Activated CD4-positive, CD25-positive, alpha-beta regulatory T cell treated with anti-CD3 and anti-CD28 coated beads, Interleukin-2, amount 50 U/mL, for 72 hours (primary cell): ENCODE measurements around the gene PANX3.
"Not testable (repeated sequence)": the region's sequence is repeated elsewhere in the genome, so short reads cannot be mapped to it uniquely, and the experiment has no call there.

ENCODE experiments used
- DNase-seq: peaks from one replicate; pipeline ENCODE4 v3.0.0; 2021

PANX3 gene

GRCh38 chr11:124611064-124611463 lies at the start of gene PANX3:
Gene PANX3, plus strand, starts transcription at chr11:124611428. Its CDS starts 129 bp downstream, at chr11:124611557.
- no peak for DNase-seq

- no peak for DNase-seq
Observed at GRCh38 chr11:124569697-124570096, 41.5 kb upstream of the PANX3 start, which contains the start of gene OR8A1. Gene OR8A1, plus strand, starts transcription at chr11:124569997. Its CDS starts 123 bp downstream, at chr11:124570120.

GRCh38 chr11:124570160-124570559 lies 41.1 kb upstream of the PANX3 start:
- DNase-seq: no peak

- DNase-seq: no peak
Observed at GRCh38 chr11:124577716-124578427, 33.4 kb upstream of the PANX3 start.

GRCh38 chr11:124578761-124579160 lies 32.5 kb upstream of the PANX3 start:
- no peak for DNase-seq

- DNase-seq: no peak
Observed at GRCh38 chr11:124581817-124582216, 29.4 kb upstream of the PANX3 start.

DNA sequence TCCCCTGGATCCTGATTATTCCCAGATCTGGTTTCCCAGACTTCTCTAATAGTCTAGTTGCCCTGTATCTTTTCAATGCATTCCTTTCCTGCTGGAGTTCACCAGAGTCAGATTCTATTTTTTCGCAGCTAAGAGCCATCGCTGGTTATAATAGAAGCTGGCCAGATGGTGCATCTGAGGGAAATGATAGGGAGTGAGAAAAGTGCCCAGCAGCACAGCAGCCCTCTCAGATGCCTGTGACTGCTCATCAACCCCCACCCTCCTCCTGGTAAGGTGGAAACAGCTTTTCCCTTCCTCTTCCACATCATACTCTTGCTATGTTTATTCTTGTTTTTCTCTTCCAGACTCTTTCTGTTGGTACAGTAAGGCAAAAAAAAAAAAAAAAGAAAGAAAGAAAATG lies 28.7 kb upstream of the PANX3 start:
- DNase-seq: no peak

GRCh38 chr11:124583781-124584180 lies 27.4 kb upstream of the PANX3 start:
- DNase-seq: no peak

DNA sequence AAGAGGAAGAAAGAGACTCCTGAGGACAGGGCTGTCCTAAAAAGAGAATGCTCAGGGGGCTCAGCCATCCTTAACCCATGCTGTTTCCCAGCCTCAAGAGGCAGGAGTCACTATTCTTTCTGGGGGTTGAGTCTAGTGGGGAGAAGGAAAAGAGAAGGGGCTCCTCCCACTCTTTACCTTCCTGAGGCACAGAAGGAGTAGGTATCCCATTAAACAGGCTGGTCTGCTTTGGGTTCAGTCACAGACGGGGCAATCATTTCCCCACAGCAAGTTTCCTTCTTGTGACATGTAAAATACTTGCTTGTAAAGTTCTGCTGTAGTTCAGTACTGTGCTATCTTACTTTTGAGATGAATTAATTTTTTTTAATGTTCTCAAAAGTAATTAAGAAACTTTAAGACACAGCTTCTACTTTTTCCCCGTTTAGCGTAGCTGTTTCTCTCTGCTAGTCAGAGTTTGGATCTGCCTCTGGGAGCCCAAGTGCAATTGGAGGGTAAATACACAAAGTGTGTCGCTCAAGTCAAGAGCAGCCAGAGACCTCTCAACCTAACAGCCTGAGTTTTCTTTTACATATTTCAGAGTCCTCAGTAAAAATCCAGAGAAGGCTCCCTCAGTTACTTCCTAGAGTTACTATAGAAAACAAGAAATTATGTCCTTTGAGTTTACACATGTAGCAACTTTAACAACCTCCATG lies 26.4 kb upstream of the PANX3 start:
- no peak for DNase-seq

DNA sequence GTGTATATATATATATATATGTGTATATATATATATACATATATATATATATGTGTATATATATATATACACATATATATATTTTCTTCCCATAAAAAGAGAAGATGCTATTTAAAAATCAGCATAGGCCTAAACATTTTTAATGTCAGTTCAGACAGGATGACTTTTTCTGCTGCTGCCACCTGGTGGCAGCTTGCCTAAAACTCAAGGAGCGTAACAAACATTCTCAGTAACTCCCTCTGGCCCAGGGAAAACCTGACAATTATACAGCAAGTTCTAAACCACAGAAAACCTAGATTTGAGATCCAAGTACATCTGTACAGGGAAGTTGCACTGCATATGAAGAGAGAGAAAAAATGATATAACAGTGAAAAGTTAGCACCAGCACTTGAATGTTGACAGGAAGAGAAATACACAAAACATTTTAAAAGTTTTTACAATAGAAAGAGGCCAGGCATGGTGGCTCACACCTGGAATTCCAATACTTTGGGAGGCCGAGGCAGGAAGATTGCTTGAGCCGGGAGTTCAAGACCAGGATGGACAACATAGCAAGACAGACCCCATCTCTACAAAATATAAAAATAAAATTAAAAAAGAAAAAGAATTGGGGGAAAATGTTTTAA lies 24.9 kb upstream of the PANX3 start:
- DNase-seq: peak; percentile 47

DNA sequence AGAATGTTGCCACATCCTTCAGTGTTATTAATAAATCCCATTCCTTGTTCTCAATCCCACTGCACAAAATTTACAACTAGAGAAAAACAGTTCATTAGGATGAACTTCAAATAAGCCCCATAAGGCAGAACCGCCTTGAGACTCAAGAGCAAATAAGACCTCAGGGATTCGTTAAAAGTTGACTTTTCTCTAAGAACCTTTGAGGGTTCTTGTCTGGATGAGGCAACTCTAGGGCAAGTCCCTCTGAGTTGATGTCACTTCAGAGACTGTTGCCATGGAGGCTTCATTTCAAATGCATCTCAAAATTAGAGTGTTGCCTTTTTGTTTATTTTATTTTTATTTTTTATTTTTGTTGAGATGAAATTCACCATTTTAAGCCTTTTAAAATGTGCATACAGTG lies 19.8 kb upstream of the PANX3 start:
- no peak for DNase-seq

DNA sequence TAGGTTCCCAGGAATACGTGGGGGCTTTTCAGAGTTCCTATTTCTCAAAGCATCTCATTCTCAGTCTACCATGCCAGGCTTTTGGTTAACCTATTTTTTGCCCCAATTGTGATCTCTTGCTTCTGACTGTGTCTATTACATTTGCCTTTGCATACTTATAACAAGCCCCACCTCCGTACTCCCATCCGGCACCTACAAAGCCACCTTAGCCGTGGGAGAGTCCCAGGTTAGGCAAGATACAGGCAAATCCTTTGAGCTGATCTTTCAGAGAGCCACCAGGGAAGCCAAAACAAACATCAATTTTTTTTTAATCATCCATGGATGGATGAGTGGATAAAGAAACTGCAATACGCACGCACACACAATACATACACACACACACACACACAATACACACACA lies 18.6 kb upstream of the PANX3 start:
- no peak for DNase-seq

DNA sequence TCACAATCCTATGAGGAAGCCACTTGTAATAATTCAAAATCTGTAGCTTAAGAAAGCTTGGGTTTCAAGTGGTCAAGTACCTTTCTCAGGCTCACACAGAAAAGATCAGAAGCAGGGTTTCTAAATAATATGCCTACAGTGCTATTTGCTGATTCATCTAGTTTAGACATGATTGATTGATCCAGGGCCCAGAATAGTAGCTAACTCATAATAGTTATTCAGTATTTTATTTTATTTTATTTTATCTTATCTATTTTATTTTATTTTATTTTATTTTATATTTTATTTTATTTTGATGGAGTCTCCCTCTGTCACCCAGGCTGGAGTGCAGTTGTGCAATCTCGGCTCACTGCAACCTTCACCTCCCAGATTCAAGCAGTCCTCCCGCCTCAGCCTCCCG lies 15.9 kb upstream of the PANX3 start:
- no peak for DNase-seq

DNA sequence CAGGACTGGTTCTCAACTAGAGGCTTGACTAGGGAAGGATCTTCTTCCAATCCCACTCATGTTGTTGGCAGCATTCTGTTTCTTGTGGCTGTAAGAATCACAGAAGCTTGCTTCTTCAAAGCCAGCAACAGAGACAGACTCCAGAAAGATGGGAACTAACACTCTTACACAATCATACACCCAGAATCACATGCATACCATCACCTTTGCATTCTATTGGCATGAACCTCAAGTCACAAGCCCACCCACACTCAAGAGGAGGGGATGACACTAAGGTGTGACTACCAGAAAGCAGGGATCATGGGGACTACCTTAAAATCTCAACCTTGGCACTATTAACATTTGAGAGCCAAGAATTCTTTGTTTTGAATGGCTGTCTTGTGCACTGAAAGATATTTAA lies 13.6 kb upstream of the PANX3 start:
- DNase-seq: no peak

GRCh38 chr11:124600621-124601320 lies 10.5 kb upstream of the PANX3 start:
- DNase-seq: no peak

- DNase-seq: no peak
Observed at GRCh38 chr11:124602193-124602592, 9.0 kb upstream of the PANX3 start.

GRCh38 chr11:124602723-124603122 lies 8.5 kb upstream of the PANX3 start:
- not testable (repeated sequence) for DNase-seq

DNA sequence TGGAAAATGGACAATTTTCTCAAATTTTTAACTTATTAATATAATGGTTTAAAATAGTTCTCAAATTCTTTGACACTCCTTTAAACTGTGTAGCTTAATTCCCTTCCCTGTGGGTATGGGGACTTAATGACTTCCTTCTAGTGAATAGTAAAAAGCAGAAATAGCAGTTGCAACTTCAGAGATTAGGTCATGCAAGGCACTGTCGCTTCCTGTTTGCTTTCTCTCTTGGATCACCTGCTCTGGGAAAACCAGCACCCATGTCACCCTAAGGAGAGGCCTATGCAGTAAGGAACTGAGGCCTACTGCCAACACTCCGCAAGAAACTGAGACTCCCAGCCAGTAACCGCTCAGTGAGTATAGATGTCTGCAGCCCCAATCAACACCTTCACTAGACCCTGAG lies 5.5 kb upstream of the PANX3 start:
- no peak for DNase-seq

- no peak for DNase-seq
Observed at GRCh38 chr11:124608147-124608546, 3.1 kb upstream of the PANX3 start.

GRCh38 chr11:124610295-124610694 lies 933 bp upstream of the PANX3 start:
- DNase-seq: no peak

- DNase-seq: no peak
Observed at GRCh38 chr11:124612045-124612444, 817 bp downstream of the PANX3 start.

GRCh38 chr11:124612567-124613246 lies 1.5 kb downstream of the PANX3 start:
- DNase-seq: no peak

GRCh38 chr11:124618863-124619262 lies 7.6 kb downstream of the PANX3 start:
- DNase-seq: no peak
